ENCODE measurements around the gene TNNT3. TPM values are rescaled to one million over a fixed set of nuclear protein-coding genes. Genes with fewer than 3 reads are reported as not detected.

The TNNT3 gene
- total and polyA plus RNA-seq, 2 of the 4 experiments (the other 2 are of a cell fraction) = not detected

GRCh38 chr11:1875093-1875850, 44.2 kb upstream of the TNNT3 start:
- H2AK9ac ChIP-seq (replicated peaks; ENCODE audit: low read depth, low read length, poor library complexity) = no peak overlapping the region
- intact Hi-C loops (cut with micrococcal nuclease) (no loop called here), in situ Hi-C loops (cut with MboI; ENCODE audit: low sequenced_read_pairs) (no loop called here), dilution Hi-C loops (cut with HindIII; ENCODE audit: low sequenced_read_pairs, unreplicated experiment) (no loop called here)
- no peak overlapping the region for H2BK120ac ChIP-seq (ENCODE audit: low read depth, low read length)
- H3K14ac ChIP-seq (replicated peaks; ENCODE audit: low read depth, low read length) = no peak overlapping the region
- H3K4me1 ChIP-seq (ENCODE audit: control insufficient read depth, insufficient read depth, low read length) = peaks cover 3% of the 10 kb centered on the region; the same call in 1 of the 2 replicates
- H3K36me3 ChIP-seq (ENCODE audit: control insufficient read depth, insufficient read depth, low read length) = no peaks in the 10 kb centered on the region
- H3K23ac ChIP-seq (ENCODE audit: low read depth, low read length) = no peak overlapping the region
- DNase-seq (no peak), ATAC-seq (ENCODE audit: low read depth) (no peak)
- H2BK20ac ChIP-seq (ENCODE audit: low read depth, low read length) = no peak overlapping the region
- no peak overlapping the region for H4K8ac ChIP-seq (ENCODE audit: low read depth in 2 of 2, low read length in 2 of 2)
- POLR2A ChIA-PET (ENCODE audit: unreplicated experiment) = no interaction called here
- no peak overlapping the region for H3K4ac ChIP-seq (ENCODE audit: low read depth, low read length)
- no peaks in the 10 kb centered on the region for H4K20me1 ChIP-seq (ENCODE audit: insufficient read depth, low read length)
- CTCF ChIA-PET = no interaction called here
- no peak overlapping the region for H3K4me3 ChIP-seq (ENCODE audit: insufficient read depth, low read depth, low read length)
- peaks cover 11% of the 10 kb centered on the region; the same call in 1 of the 2 replicates for H3K27me3 ChIP-seq (ENCODE audit: control insufficient read depth, insufficient read depth, low read length)
- H3K9me3 ChIP-seq (ENCODE audit: control insufficient read depth, insufficient read depth, low read length) = no peaks in the 10 kb centered on the region
- no peak overlapping the region for H3K18ac ChIP-seq (ENCODE audit: low read depth, low read length)
- no peaks in the 10 kb centered on the region for H3K9me1 ChIP-seq (ENCODE audit: insufficient read depth, low read length)
- H4K91ac ChIP-seq (ENCODE audit: insufficient read depth, low read depth, low read length) = no peak overlapping the region
- WGBS, 2 experiments (ENCODE audit: extremely low coverage in 2 of 2, insufficient read length in 1 of 2) = 83% methylated on average over 1 of the region's 28 CpGs; no CpG with 5 or more reads in 1 of the 2 experiments
- TF ChIP-seq BHLHE40 (IDR thresholded peaks at IDR 0.05; ENCODE audit: low read depth, low read length) (no peak), ELK1 (IDR thresholded peaks at IDR 0.05; ENCODE audit: borderline replicate concordance, low read depth, low read length) (no peak), CEBPB (IDR thresholded peaks at IDR 0.05; ENCODE audit: low read depth, low read length) (no peak), POLR2A (IDR thresholded peaks at IDR 0.05; ENCODE audit: low read depth, low read length) (no peak), MXI1 (IDR thresholded peaks at IDR 0.05; ENCODE audit: borderline replicate concordance, low read depth, low read length) (no peak), SMC3 (IDR thresholded peaks at IDR 0.05; ENCODE audit: low read depth, low read length) (no peak), RAD21 (IDR thresholded peaks at IDR 0.05; ENCODE audit: low read length) (no peak), RCOR1 (IDR thresholded peaks at IDR 0.05; ENCODE audit: insufficient replicate concordance, low read length) (no peak), MAZ (IDR thresholded peaks at IDR 0.05; ENCODE audit: borderline replicate concordance, low read depth, low read length) (no peak), MAFK (IDR thresholded peaks at IDR 0.05; ENCODE audit: low read depth, low read length) (no peak), USF2 (IDR thresholded peaks at IDR 0.05; ENCODE audit: low read depth, low read length) (no peak), FOS (IDR thresholded peaks at IDR 0.05; ENCODE audit: low read depth, low read length) (no peak), NFE2L2 (IDR thresholded peaks at IDR 0.05; ENCODE audit: low read depth, low read length) (no peak), CTCF (conservative IDR thresholded peaks at IDR 0.05; ENCODE audit: low read depth, low read length) (no peak), RFX5 (IDR thresholded peaks at IDR 0.05; ENCODE audit: low read depth, low read length) (no peak), CHD1 (IDR thresholded peaks at IDR 0.05; ENCODE audit: low read depth, low read length) (no peak)
- H2BK5ac ChIP-seq (ENCODE audit: low read depth, low read length, poor library complexity, severe bottlenecking) = no peak overlapping the region
- no peak overlapping the region for H2BK15ac ChIP-seq (ENCODE audit: low read depth, low read length)
- H3K79me1 ChIP-seq (ENCODE audit: low read depth in 1 of 2, low read length in 2 of 2) = no peaks in the 10 kb centered on the region
- no peak overlapping the region for H2AK5ac ChIP-seq (ENCODE audit: low read depth, low read length)
- BruUV-seq (replicated peaks) = no TSS peak
- no peak overlapping the region for H2AFZ ChIP-seq (replicated peaks; ENCODE audit: low read length, poor library complexity)
- H3K9ac ChIP-seq (ENCODE audit: low read depth, low read length) = no peak overlapping the region
- H3K56ac ChIP-seq (ENCODE audit: extremely low read depth, insufficient read depth, low read length) = no peak overlapping the region
- H4K5ac ChIP-seq (ENCODE audit: low read depth, low read length) = no peak overlapping the region
- no peak overlapping the region for H3K27ac ChIP-seq (ENCODE audit: insufficient read depth, low read length)
- no peak overlapping the region for H3K4me2 ChIP-seq (ENCODE audit: low read depth, low read length)

All from IMR-90 (cell line).